Neuronal stem cell (in vitro differentiated cells): ENCODE data around the gene ZNF319.
A peak's percentile ranks its signal among the peaks of the same experiment; 100 is the strongest.

Experiments
- DNase-seq: peaks from one replicate; pipeline ENCODE4 v3.0.0-alpha.2; 2013; ENCODE audit warnings: low spot score
- H2AFZ ChIP-seq: one replicate; pipeline ENCODE4 v1.6.1; 2013; ENCODE audit warnings: mild to moderate bottlenecking, low read length, inconsistent platforms
- H2AK5ac ChIP-seq: 2 replicates; pipeline ENCODE4 v1.6.1; 2013; ENCODE audit warnings: low read depth, mild to moderate bottlenecking, inconsistent platforms, low read length, moderate library complexity, mixed read lengths
- H2BK120ac ChIP-seq: 2 replicates; pipeline ENCODE4 v1.6.1; 2013; ENCODE audit warnings: low read depth, mild to moderate bottlenecking, inconsistent platforms, low read length, moderate library complexity, mixed read lengths
- H2BK12ac ChIP-seq: one replicate; pipeline ENCODE4 v1.6.1; 2013; ENCODE audit warnings: low read length, inconsistent platforms
- H2BK15ac ChIP-seq: 2 replicates; pipeline ENCODE4 v1.6.1; 2013; ENCODE audit warnings: mild to moderate bottlenecking, low read length, inconsistent platforms, mixed read lengths
- H2BK5ac ChIP-seq: one replicate; pipeline ENCODE4 v1.6.1; 2013; ENCODE audit warnings: inconsistent platforms, mild to moderate bottlenecking, low read length, moderate library complexity
- H3K14ac ChIP-seq: one replicate; pipeline ENCODE4 v1.6.1; 2013; ENCODE audit warnings: low read length, inconsistent platforms
- H3K18ac ChIP-seq: 2 replicates; pipeline ENCODE4 v1.6.1; 2013; ENCODE audit warnings: low read length, inconsistent platforms
- H3K23ac ChIP-seq: 2 replicates; pipeline ENCODE4 v1.6.1; 2013; ENCODE audit warnings: low read depth, mild to moderate bottlenecking, mixed read lengths, low read length, inconsistent platforms; ENCODE audit not compliant: poor library complexity
- H3K27ac ChIP-seq: replicated peaks from 3 replicates; pipeline ENCODE4 v1.5.1; 2013; ENCODE audit warnings: low read length, inconsistent platforms
- H3K27me3 ChIP-seq, 3 experiments: 2 replicates each; pipeline ENCODE4 v1.6.1; 2013; ENCODE audit warnings: low read length in 3 of 3, mild to moderate bottlenecking in 2 of 3, inconsistent platforms in 1 of 3, low read depth in 1 of 3, mixed read lengths in 1 of 3, moderate library complexity in 1 of 3; ENCODE audit not compliant: control insufficient read depth in 3 of 3, insufficient read depth in 3 of 3
- H3K36me3 ChIP-seq, 2 donors: replicated peaks in 1 of 2; 2 replicates each; pipeline ENCODE4 v1.6.1; 2013; ENCODE audit warnings: low read length in 2 of 2; ENCODE audit not compliant: control insufficient read depth in 2 of 2, insufficient read depth in 2 of 2
- H3K4ac ChIP-seq: 2 replicates; pipeline ENCODE4 v1.6.1; 2013; ENCODE audit warnings: inconsistent platforms, mild to moderate bottlenecking, low read length, moderate library complexity
- H3K4me1 ChIP-seq, 2 donors: 1 replicate in 1 of 2; 2 replicates in 1 of 2; pipeline ENCODE4 v1.6.1; 2013; ENCODE audit warnings: low read length in 2 of 2, low read depth in 1 of 2; ENCODE audit not compliant: control insufficient read depth in 2 of 2, insufficient read depth in 1 of 2
- H3K4me2 ChIP-seq: one replicate; pipeline ENCODE4 v1.6.1; 2013; ENCODE audit warnings: mild to moderate bottlenecking, low read length, inconsistent platforms; ENCODE audit not compliant: insufficient read depth, poor library complexity, severe bottlenecking
- H3K4me3 ChIP-seq, 2 donors: 2 replicates each; pipeline ENCODE4 v1.5.1; 2013; ENCODE audit warnings: low read length in 2 of 2, mild to moderate bottlenecking in 2 of 2, inconsistent platforms in 1 of 2, moderate library complexity in 1 of 2
- H3K79me1 ChIP-seq: one replicate; pipeline ENCODE4 v1.6.1; 2013; ENCODE audit warnings: low read depth, mild to moderate bottlenecking, inconsistent platforms, low read length, moderate library complexity
- H3K9ac ChIP-seq: one replicate; pipeline ENCODE4 v1.6.1; 2013; ENCODE audit warnings: mild to moderate bottlenecking, low read depth, low read length, inconsistent platforms; ENCODE audit not compliant: poor library complexity
- H3K9me3 ChIP-seq, 2 donors: replicated peaks in 1 of 2; 2 replicates each; pipeline versions ENCODE3 to v1.6.1; 2013; ENCODE audit warnings: low read length in 2 of 2, mild to moderate bottlenecking in 2 of 2, inconsistent platforms in 1 of 2, low read depth in 1 of 2, mixed read lengths in 1 of 2, moderate library complexity in 1 of 2; ENCODE audit not compliant: control insufficient read depth in 2 of 2, insufficient read depth in 1 of 2
- H4K8ac ChIP-seq: one replicate; pipeline ENCODE4 v1.6.1; 2013; ENCODE audit warnings: low read depth, mild to moderate bottlenecking, inconsistent platforms, low read length, moderate library complexity
- H4K91ac ChIP-seq: one replicate; pipeline ENCODE4 v1.6.1; 2013; ENCODE audit warnings: low read length, low read depth, mild to moderate bottlenecking, inconsistent platforms; ENCODE audit not compliant: poor library complexity
- WGBS, 2 donors: extraction: QIAGEN DNeasy Blood & Tissue Kit; methylation state at CpG; one replicate each; pipeline ENCODE4 v1.1.7; 2013; ENCODE audit warnings: missing lambda C conversion rate in 2 of 2, mixed read lengths in 1 of 2; ENCODE audit not compliant: insufficient read length in 2 of 2, insufficient replicate concordance in 1 of 2; ENCODE audit errors: extremely low coverage in 2 of 2; 5-methylcytosine and 5-hydroxymethylcytosine counted together

The ZNF319 gene

DNA sequence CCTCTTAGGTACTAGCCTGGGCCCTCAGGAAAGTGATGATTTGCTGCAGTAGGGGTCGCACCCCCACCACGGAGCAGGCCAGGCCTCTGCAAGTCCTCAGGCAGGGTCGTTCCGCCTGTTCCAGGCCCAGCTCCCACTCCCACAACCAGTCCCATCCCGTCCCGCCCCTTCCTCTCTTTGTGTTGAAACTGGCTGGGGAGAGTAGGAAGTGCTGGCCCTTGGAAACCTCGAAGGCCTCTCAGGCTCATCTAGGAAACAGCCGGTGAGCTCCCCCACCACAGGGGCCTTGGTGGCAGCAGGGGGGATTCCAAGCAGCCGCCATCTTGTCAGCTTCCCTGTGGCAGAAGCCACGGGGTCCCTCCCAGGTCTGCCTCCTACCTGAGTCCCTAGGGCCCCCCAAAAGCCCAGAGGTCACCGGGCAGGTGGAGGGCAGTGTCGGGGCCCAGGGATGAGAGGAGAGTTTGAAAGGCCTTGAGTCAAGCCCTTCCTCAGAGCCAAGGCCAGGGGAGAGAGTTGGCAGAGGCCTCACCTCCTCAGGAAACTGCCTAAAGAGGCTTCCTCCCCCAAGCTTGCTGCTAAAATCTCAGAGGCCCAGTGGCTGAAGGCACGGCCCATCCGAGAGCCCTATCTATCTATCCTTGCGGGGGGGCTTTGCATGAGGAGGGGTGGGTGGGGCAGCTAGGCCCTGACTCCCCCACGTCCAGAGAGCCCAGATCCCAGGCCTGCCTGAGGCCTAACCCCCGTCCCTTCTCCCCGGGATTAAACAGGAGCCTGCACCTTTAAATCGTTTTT lies 47.3 kb upstream of the ZNF319 start:
- H3K27ac ChIP-seq, result no peak overlapping the region
- no peak overlapping the region for H2BK15ac ChIP-seq
- H3K79me1 ChIP-seq, result no peaks in the 10 kb centered on the region
- no CpG with 5 or more reads among the region's 19 CpGs for WGBS, 2 donors
- no peak overlapping the region for H4K91ac ChIP-seq
- H3K27me3 ChIP-seq, result no peaks in the 10 kb centered on the region
- H2AK5ac ChIP-seq, result peak overlapping the region; percentile 89
- H3K9ac ChIP-seq, result no peak overlapping the region
- no peak overlapping the region for H3K4me3 ChIP-seq
- H3K4me2 ChIP-seq, result no peak overlapping the region
- H4K8ac ChIP-seq, result peak overlapping the region; percentile 5
- peaks cover 16 to 19% of the 10 kb centered on the region in 2 donors for H3K4me1 ChIP-seq
- peaks cover 7 to 9% of the 10 kb centered on the region in 2 donors for H3K36me3 ChIP-seq
- H3K14ac ChIP-seq, result peak overlapping the region; percentile 39
- DNase-seq, result no peak
- H2BK5ac ChIP-seq, result no peak overlapping the region
- peak overlapping the region; percentile 83 for H3K18ac ChIP-seq
- no peak overlapping the region for H3K23ac ChIP-seq
- H2BK12ac ChIP-seq, result no peak overlapping the region
- H2BK120ac ChIP-seq, result peak overlapping the region; percentile 61
- H2AFZ ChIP-seq, result peak overlapping the region; percentile 89
- no peak overlapping the region for H3K4ac ChIP-seq
- H3K9me3 ChIP-seq, result peaks cover 0 to 2% of the 10 kb centered on the region in 2 donors

DNA sequence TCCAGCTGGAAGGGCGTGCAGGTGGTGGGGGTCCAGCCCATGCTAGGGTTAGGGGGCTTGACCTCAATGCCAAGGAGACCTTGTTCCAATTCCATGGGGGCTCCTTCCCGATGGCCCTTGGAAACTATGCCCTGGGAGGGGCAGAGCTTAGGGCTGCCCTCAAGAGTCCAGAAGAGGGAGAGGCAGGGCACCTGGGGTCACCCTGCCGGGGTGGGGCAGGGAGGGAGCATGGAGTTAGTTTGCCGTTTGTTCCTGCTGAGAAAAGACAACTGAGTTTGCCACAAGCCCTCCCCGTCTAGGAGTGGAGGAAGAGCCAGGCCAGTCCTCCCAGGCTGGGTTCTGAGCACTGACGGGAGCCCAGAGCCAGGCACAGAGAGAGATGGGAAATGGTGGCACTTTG lies 46.5 kb upstream of the ZNF319 start:
- H3K18ac ChIP-seq, result peak overlapping the region; percentile 33
- H3K9me3 ChIP-seq, result peaks cover 0 to 3% of the 10 kb centered on the region in 2 donors
- no peak overlapping the region for H3K9ac ChIP-seq
- peaks cover 16 to 19% of the 10 kb centered on the region in 2 donors for H3K4me1 ChIP-seq
- WGBS, 2 donors, result no CpG with 5 or more reads among the region's 6 CpGs
- no peak overlapping the region for H3K14ac ChIP-seq
- DNase-seq, result no peak
- no peak overlapping the region for H2BK15ac ChIP-seq
- H3K27ac ChIP-seq, result no peak overlapping the region
- H3K4me2 ChIP-seq, result no peak overlapping the region
- no peak overlapping the region for H2BK5ac ChIP-seq
- H3K4me3 ChIP-seq, result no peak overlapping the region
- H2AFZ ChIP-seq, result peak overlapping the region; percentile 89
- no peak overlapping the region for H3K4ac ChIP-seq
- H2BK120ac ChIP-seq, result no peak overlapping the region
- H3K27me3 ChIP-seq, result no peaks in the 10 kb centered on the region
- H2BK12ac ChIP-seq, result no peak overlapping the region
- H2AK5ac ChIP-seq, result no peak overlapping the region
- H3K23ac ChIP-seq, result no peak overlapping the region
- no peaks in the 10 kb centered on the region for H3K79me1 ChIP-seq
- peaks cover 11 to 13% of the 10 kb centered on the region in 2 donors for H3K36me3 ChIP-seq
- no peak overlapping the region for H4K91ac ChIP-seq
- no peak overlapping the region for H4K8ac ChIP-seq

DNA sequence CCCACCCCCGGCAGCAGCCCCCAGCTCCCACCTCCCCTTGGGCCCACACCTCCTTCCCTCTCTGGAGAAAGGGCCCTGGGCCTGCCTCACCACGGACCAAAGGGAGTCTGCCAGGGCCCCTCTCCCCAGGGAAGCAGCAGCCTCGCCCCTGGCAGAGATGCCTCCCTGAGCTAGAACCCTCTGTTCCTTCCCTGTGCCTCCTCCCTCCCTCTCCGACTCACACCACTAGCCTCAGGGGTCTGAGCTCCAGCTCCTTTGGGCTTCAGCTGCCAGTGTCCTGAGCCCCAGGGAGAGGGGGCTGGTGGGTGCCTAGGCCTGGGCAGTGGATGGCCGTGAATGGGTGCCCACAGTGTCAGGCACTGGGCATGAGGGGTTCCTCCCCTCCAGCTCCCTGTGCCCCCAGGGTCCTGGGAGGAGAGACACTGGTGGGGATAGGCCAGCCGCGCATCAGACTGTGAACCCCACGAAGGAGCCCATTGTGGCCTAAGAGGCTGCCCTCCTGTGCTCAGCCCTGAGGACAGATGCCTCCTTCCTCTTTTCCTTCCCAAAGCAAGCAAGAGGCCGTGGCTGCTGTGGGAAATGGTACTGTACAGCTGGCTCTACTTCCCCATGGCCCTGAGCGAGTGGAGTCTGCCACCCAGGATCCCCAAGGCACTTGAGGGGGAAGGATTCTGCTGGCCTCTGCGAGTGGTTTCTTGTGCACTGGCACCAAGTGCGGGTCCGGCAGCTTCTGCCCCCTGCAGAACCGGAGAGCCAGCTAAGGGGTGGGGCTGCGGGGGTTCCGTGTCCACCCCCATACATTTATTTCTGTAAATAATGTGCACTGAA lies 45.8 kb upstream of the ZNF319 start:
- Histone ChIP-seq H3K4me2 (no peak overlapping the region), H3K4ac (no peak overlapping the region), H3K9me3 (peaks cover 0 to 3% of the 10 kb centered on the region in 2 donors), H2BK120ac (no peak overlapping the region), H4K91ac (no peak overlapping the region), H3K18ac (peak overlapping the region; percentile 57), H2AK5ac (peak overlapping the region; percentile 37), H2BK15ac (no peak overlapping the region), H3K79me1 (no peaks in the 10 kb centered on the region), H3K4me1 (peaks cover 16 to 17% of the 10 kb centered on the region in 2 donors), H3K27me3 (no peaks in the 10 kb centered on the region), H4K8ac (no peak overlapping the region), H3K23ac (no peak overlapping the region), H2BK5ac (peak overlapping the region; percentile 53), H3K14ac (no peak overlapping the region), H2BK12ac (peak overlapping the region; percentile 16), H3K4me3 (no peak overlapping the region), H3K36me3 (peaks cover 12 to 14% of the 10 kb centered on the region in 2 donors), H3K27ac (no peak overlapping the region), H2AFZ (no peak overlapping the region), H3K9ac (peak overlapping the region; percentile 44)
- DNase-seq, result no peak
- no CpG with 5 or more reads among the region's 16 CpGs for WGBS, 2 donors

DNA sequence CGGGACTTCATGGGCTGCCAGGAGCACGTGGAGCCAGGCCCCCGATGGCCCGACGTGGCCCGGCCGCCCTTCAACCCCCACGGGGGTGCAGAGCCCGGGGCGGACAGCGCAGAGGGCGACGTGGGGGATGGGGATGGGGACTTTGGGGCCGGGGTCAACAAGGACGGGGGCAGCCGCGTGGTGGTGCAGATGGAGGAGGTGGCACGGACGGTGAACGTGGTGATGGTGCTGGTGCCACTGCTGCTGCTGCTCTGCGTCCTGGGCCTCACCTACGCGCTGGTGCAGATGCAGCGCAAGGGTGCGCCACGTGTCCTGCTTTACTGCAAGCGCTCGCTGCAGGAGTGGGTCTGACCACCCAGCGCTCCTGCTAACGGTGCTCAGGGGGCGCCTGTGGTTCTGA lies 44.6 kb upstream of the ZNF319 start:
- H2BK5ac ChIP-seq, result peak overlapping the region; percentile 53
- no CpG with 5 or more reads among the region's 31 CpGs for WGBS, 2 donors

More for the DNA sequence above, 44.6 kb upstream of the ZNF319 start:
- H3K4ac ChIP-seq, result no peak overlapping the region
- no peak overlapping the region for H2BK120ac ChIP-seq
- H3K79me1 ChIP-seq, result peaks cover 2% of the 10 kb centered on the region
- no peak overlapping the region for H3K14ac ChIP-seq
- no peak overlapping the region for H2AFZ ChIP-seq
- H3K18ac ChIP-seq, result no peak overlapping the region
- H4K91ac ChIP-seq, result no peak overlapping the region
- no peaks in the 10 kb centered on the region for H3K27me3 ChIP-seq
- peaks cover 0 to 3% of the 10 kb centered on the region in 2 donors for H3K9me3 ChIP-seq
- H2BK15ac ChIP-seq, result no peak overlapping the region
- no peak overlapping the region for H2AK5ac ChIP-seq
- no peak overlapping the region for H3K4me3 ChIP-seq
- H3K9ac ChIP-seq, result no peak overlapping the region
- H4K8ac ChIP-seq, result no peak overlapping the region
- H3K36me3 ChIP-seq, result peaks cover 19 to 20% of the 10 kb centered on the region in 2 donors
- DNase-seq, result no peak
- no peak overlapping the region for H3K27ac ChIP-seq
- H3K4me1 ChIP-seq, result peaks cover 16 to 17% of the 10 kb centered on the region in 2 donors
- no peak overlapping the region for H3K23ac ChIP-seq
- no peak overlapping the region for H3K4me2 ChIP-seq
- H2BK12ac ChIP-seq, result no peak overlapping the region
